GM19239 (cell line): ENCODE data around the gene IRF5.
"Not testable (repeated sequence)": the region's sequence is repeated elsewhere in the genome, so short reads cannot be mapped to it uniquely, and the experiment has no call there.

Experiments
- DNase-seq: peaks from one replicate; pipeline ENCODE4 v3.0.0; 2011; ENCODE audit warnings: low spot score; ENCODE audit not compliant: insufficient read length
- FAIRE-seq: peaks from 2 replicates; lab custom pipeline; 2011; peaks lifted over from hg19 to GRCh38; lab: Jason Lieb, UNC

Gene IRF5

GRCh38 chr7:128906001-128906765 is 31.5 kb upstream of the IRF5 start:
- DNase-seq (no peak), FAIRE-seq (no peak)

DNA sequence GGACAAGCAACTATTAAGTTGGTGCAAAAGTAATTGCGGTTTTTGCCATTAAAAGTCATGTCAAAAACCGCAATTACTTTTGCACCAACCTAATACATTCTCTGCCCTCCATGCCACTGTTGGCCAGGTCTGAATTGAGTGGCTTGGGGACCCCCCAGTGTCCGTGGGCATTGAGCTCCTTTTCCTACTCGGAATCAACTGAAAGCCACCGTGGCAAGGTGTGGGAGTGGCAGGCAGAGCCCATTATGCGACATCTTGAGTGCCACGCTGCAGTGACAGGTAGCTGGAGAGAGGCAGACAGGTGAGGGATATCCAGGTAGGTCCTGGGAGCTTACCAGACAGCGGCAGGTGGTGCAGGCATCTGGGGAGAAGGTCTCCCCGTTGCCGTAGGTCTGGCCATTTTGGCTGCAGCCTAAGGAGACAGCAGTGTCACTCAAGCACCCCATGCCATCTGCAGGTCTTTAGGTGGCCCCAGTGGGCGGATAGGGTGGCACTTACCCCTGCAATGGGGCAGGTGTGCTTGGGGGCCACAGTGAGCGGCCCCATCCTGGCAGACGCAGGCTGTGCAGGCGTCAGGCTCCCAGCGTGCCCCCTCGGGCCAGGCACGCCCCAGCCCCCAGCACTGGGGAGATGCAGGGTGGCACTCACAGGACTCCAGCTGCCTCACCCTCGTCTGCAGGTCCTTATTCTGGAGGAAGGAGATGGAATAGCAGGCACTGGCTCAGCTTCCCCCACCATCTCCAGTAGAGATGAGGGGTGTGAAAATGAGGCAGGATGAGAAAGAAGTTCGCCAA is 30.8 kb upstream of the IRF5 start:
- FAIRE-seq: no peak
- no peak for DNase-seq

- FAIRE-seq: no peak
- DNase-seq: no peak
Observed at GRCh38 chr7:128908750-128909624, 28.7 kb upstream of the IRF5 start.

DNA sequence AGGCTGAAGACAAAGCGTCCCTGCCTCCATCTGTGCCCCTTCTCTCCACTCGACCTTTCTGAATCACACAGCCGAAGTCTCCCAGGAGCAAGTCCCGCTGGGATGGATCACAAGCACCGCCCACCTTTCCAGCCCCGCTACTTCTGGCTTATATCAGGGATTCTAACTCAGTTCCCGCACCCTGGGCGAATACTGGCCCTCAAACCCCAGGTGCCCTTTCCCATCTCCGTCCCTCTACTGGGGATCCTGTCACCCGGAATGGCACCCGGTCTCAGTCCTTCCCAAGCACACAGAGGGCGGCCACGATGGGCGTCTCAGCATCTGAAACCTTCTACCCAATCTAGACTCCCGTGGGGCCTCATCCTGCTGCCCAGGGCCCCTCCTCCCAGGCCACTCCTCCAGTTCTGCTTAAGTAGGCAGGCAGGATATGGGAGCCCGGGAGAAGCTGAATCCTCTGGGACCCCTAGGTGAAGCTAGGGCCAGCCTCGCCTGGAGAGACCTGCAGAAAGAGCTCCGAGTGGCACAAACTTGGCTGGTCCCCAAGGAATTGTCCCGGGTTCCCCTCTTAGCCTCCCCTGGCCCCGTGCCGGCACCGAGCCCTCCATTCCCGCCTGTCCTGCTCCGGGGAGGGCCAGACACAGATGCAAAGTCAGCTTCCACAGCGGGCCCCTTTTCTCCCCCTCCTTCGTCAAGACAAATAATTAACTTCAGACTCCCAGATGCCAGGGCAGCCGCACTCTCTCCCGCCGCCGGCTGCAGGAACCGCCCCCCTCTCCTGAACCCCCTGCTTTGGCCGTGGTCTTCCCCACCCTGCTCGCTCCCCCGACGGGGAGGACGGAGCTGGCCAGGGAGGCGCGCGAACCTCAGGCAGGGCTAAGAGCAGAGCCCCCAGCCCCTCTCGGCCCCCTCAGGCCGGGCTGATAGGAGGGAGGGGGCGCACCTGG is 27.8 kb upstream of the IRF5 start:
- FAIRE-seq: no peak
- no peak for DNase-seq

DNA sequence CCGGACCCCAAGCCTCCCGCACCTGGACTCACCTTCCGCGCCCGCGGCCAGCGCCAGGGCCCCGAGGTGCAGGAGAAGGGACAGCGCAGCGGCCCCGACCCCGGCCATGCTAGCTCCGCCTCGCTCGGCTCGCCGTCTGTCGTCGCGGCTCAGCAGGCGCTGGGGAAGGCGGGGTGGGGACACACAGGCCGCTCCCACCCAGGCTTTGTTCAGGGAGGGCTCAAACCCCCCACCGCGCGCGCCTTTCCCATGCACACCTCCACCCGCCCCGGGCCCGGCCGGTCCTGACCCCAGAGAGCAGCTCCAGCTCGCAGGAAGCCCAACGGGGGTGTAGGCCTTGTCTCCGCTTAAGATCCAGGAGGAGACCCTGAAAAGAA is 27.2 kb upstream of the IRF5 start, which contains the start of gene KCP:
TSS of gene KCP (minus strand) at position 141 of the 377 bp plus-strand sequence. CDS start at position 108, 33 bp downstream.
- DNase-seq (no peak), FAIRE-seq (no peak)

- no peak for FAIRE-seq
- DNase-seq: no peak
Observed at GRCh38 chr7:128911423-128912031, 26.2 kb upstream of the IRF5 start.

- FAIRE-seq: no peak
Observed at GRCh38 chr7:128912281-128912680, 25.4 kb upstream of the IRF5 start.

GRCh38 chr7:128912709-128913495 is 24.8 kb upstream of the IRF5 start:
- not testable (repeated sequence) for DNase-seq, FAIRE-seq

More at GRCh38 chr7:128912281-128912680, 25.4 kb upstream of the IRF5 start:
- no peak for DNase-seq

GRCh38 chr7:128913870-128914565 is 23.7 kb upstream of the IRF5 start:
- FAIRE-seq (no peak), DNase-seq (no peak)

DNA sequence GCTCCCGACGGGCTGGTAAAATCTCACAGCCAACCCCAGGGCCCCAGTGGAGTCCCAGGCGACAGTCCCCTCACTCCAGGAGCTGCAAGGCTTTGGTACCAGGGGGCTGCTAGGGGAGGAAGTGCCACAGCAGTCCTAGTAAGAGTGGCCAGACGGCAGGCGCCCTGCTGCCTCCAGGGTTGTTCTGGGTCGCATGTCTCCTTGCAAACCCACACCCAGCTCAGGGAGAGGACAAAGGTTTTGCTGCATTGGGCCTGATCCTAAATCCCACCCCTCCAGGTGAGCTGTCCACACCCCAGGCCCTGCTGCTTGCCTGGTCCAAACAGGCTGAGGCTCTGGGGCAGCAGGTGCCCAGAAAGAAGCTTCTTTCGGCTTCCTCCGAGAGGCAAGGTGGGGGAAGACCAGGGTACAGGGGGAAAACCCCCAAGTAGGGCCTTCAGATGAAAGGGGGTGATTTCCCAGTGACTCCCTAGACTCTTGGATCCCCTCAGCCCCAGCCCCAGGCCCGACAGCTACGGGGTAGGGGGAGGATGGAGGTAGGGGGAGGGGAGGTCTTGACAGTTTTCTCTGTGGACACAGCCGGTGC is 23.1 kb upstream of the IRF5 start:
- peak; percentile 18 for FAIRE-seq
- no peak for DNase-seq

DNA sequence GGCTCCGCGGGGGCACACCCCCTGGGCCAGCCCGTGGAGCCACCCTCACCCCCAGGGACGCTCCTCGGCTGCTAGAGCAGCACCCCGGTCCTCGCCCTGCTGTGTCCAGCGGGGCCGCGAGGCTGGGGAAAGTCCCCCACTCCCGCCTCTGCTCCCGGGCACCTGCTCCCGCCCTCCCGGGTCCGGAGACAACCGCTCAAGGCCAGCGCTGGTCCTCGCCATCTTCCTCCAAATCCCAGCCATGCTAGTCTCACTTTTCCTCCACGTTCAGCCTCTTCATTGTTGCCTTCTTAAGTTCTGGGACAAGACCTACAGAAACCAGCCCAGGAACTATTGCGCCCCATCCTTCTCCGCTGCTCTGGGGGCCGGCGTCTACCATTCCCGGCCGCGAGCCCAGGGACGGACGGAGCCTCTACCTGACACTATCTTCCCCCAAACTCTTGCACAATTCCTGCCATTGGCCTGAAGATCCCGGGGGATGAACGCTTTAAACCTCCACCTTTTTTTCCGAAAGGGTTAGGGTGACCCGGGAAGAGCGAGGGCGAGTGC is 22.4 kb upstream of the IRF5 start:
- FAIRE-seq: peak; percentile 76
- DNase-seq: no peak

DNA sequence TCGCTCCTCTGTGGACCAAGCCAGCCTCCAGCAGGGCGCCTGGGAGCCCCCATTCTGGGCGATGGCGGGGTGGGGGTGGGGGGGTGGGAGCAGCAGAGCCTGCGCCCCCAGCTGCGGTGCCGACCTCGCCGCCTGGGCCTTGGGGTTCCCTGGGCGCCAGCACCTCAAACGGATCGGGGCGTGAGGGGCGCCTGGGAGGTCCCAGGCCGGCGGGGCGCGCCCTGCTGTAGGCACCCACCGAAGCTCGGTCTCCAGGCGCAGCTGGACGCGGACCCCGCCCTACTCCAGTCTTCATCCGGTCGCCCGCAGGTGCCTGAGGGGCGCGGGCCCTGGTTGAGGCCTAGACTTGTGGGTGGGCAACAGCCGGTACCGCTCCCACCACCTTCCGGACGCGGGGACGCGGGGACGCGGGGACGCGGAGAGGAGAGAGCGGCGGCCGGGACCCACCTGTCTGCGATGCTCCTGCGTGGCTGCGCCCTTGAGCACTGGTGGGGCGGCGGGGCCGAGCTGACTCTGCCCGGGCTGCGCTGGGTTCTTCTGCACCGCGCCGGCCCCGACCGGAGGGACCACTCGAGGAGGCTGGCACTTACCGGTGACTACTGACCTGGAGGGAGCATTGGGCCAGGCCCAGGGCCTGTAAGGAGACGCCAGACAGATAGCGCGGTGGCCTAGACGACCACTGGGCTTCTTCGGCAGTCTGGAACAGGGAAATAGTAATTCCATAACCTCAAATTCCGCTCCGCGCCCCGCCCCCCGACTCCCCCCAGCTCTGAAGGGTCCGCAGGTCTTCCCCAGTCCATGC is 21.7 kb upstream of the IRF5 start:
- no peak for FAIRE-seq
- no peak for DNase-seq

DNA sequence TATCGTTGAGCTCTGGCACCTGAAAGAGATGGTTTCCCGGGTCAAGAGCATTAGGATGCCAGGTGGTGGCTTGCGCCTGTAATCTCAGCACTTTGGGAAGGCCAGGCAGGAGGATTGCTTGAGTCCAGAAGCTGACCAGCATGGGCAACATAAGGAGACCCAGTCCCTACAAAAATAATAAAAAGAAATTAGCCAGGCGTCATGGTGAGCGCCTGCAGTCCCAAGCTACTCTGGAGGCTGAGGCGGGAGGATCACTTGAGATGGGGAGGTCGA is 21.1 kb upstream of the IRF5 start:
- no peak for FAIRE-seq
- DNase-seq: no peak

- FAIRE-seq: peak; percentile 26
- DNase-seq: no peak
Observed at GRCh38 chr7:128917122-128917521, 20.6 kb upstream of the IRF5 start.

GRCh38 chr7:128918016-128918665 is 19.6 kb upstream of the IRF5 start:
- DNase-seq (no peak), FAIRE-seq (no peak)

DNA sequence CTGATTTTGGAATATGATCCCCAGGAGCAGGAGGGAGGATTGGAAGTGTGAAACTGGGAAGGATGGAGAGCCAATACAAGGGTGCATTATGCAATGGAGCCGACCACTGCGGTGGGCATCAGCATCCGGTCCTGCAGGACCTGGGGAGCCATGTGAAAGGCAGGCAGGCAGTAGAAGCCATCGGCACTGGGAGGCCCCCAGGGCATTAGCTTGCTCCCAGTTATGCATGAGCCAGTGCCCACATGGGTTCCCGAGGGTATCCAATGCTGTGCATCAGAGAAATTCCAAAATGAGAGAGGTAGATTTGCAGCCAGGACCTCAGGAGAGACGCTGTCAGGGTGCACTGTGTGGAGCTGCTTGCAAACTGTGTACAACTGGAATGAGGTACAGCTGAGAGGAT is 18.5 kb upstream of the IRF5 start:
- FAIRE-seq: no peak
- DNase-seq: no peak
